ENCODE data around the gene CD99L2. TPM values are rescaled to one million over a fixed set of nuclear protein-coding genes. Genes with fewer than 3 reads are reported as not detected.

Gene CD99L2
- total RNA-seq, 2 donors from 2014 or later: 32.6 to 53.3 TPM

DNA sequence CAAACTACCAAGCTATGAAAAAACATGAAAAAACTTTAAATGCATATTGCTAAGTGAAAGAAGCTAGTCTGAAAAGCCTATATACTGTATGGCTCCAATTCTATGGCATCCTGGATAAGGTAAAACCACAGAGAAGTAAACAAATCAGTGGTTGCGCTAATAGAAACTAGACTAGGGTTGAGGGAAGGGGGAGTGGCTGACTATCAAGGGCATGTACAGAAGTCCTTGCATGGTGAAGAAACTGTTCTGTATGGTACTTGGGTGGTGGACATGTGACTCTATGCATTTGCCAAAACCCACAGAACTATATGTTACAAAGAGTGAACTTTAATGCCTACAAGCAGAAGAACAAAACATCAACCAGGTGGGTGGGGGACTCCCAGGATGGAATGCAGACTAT, 108.4 kb downstream of the CD99L2 start:
- WGBS: 94% methylated on average over 1 of the region's 1 CpG
- H3K27ac ChIP-seq: no peak overlapping the region
- H3K36me3 ChIP-seq: no peaks in the 10 kb centered on the region
- intact Hi-C loops (cut with DNase I): no loop called here
- no peak overlapping the region for H3K4me3 ChIP-seq
- no peaks in the 10 kb centered on the region for H3K4me1 ChIP-seq (replicated peaks)
- H3K9me3 ChIP-seq: no peaks in the 10 kb centered on the region
- no peak for DNase-seq (ENCODE audit: low spot score)
- H3K27me3 ChIP-seq (replicated peaks; ENCODE audit: insufficient read depth): no peaks in the 10 kb centered on the region
- TF ChIP-seq, protein P1, sequence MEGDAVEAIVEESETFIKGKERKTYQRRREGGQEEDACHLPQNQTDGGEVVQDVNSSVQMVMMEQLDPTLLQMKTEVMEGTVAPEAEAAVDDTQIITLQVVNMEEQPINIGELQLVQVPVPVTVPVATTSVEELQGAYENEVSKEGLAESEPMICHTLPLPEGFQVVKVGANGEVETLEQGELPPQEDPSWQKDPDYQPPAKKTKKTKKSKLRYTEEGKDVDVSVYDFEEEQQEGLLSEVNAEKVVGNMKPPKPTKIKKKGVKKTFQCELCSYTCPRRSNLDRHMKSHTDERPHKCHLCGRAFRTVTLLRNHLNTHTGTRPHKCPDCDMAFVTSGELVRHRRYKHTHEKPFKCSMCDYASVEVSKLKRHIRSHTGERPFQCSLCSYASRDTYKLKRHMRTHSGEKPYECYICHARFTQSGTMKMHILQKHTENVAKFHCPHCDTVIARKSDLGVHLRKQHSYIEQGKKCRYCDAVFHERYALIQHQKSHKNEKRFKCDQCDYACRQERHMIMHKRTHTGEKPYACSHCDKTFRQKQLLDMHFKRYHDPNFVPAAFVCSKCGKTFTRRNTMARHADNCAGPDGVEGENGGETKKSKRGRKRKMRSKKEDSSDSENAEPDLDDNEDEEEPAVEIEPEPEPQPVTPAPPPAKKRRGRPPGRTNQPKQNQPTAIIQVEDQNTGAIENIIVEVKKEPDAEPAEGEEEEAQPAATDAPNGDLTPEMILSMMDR (IDR thresholded peaks at IDR 0.05): no peak
- no peak for TF ChIP-seq POLR2A (IDR thresholded peaks at IDR 0.05)
- TF ChIP-seq POLR2AphosphoS5 (IDR thresholded peaks at IDR 0.05): no peak

- Histone ChIP-seq H3K36me3 (no peaks in the 10 kb centered on the region), H3K9me3 (no peaks in the 10 kb centered on the region), H3K27ac (no peak overlapping the region), H3K27me3 (replicated peaks; ENCODE audit: insufficient read depth) (no peaks in the 10 kb centered on the region), H3K4me3 (no peak overlapping the region), H3K4me1 (replicated peaks) (no peaks in the 10 kb centered on the region)
- DNase-seq (ENCODE audit: low spot score): no peak
- TF ChIP-seq POLR2A (IDR thresholded peaks at IDR 0.05) (no peak), POLR2AphosphoS5 (IDR thresholded peaks at IDR 0.05) (no peak)
- TF ChIP-seq, protein P1 (IDR thresholded peaks at IDR 0.05): no peak
- WGBS: 95% methylated on average over 10 of the region's 10 CpGs
- intact Hi-C loops (cut with DNase I): no loop called here
These were observed 116.8 kb downstream of the CD99L2 start for GRCh38 chrX:150781677-150782076.

- TF ChIP-seq, protein P1 (IDR thresholded peaks at IDR 0.05): no peak
- no peak for TF ChIP-seq POLR2A (IDR thresholded peaks at IDR 0.05)
- no peak for TF ChIP-seq POLR2AphosphoS5 (IDR thresholded peaks at IDR 0.05)
- WGBS: 92% methylated on average over 8 of the region's 8 CpGs
- H3K27me3 ChIP-seq (replicated peaks; ENCODE audit: insufficient read depth): no peaks in the 10 kb centered on the region
- no peaks in the 10 kb centered on the region for H3K9me3 ChIP-seq
- no peaks in the 10 kb centered on the region for H3K4me1 ChIP-seq (replicated peaks)
- no peak for DNase-seq (ENCODE audit: low spot score)
- no peak overlapping the region for H3K27ac ChIP-seq
- intact Hi-C loops (cut with DNase I): no loop called here
- no peaks in the 10 kb centered on the region for H3K36me3 ChIP-seq
- no peak overlapping the region for H3K4me3 ChIP-seq
These were observed 119.1 kb downstream of the CD99L2 start for GRCh38 chrX:150779385-150779784.

DNA sequence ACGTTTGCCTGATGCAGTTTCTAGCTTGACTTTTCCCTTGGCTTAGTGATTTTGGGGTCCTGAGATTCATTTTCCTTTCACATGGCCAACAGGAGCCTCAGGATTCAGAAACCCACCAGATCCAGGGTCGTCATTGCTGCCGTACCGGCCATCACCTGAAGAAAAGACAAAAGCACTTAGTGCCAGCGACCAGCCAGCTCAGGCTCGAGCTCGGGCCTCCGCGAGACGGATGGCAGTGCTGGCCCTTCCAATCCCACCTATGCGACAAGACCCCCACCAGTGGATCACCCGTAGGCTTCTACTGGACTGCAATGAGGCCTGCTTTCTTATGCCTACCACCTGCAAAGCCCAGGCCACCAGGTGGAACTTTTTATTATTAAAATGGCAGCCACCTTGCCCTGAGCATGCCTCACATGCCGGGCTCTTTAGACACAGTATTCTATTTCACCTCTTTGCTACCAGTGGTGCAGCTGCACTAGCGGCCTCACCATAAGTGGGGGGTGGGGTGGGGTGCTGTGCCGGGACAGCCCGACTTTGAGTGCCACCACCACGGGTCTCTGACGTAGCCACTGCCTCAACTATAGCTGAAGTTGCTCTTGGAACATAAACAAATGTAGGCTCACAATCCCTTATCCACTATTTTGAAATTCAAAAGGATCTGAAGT, 121.0 kb downstream of the CD99L2 start:
- DNase-seq (ENCODE audit: low spot score): no peak
- TF ChIP-seq, protein P1 (IDR thresholded peaks at IDR 0.05): no peak
- TF ChIP-seq POLR2A (IDR thresholded peaks at IDR 0.05) (no peak), POLR2AphosphoS5 (IDR thresholded peaks at IDR 0.05) (no peak)
- Histone ChIP-seq H3K27me3 (replicated peaks; ENCODE audit: insufficient read depth) (no peaks in the 10 kb centered on the region), H3K9me3 (no peaks in the 10 kb centered on the region), H3K4me1 (replicated peaks) (no peaks in the 10 kb centered on the region), H3K4me3 (no peak overlapping the region), H3K27ac (no peak overlapping the region), H3K36me3 (no peaks in the 10 kb centered on the region)
- WGBS: 94% methylated on average over 15 of the region's 18 CpGs
- intact Hi-C loops (cut with DNase I): no loop called here
